ENCODE results near the gene GPR137. TPM values are rescaled to one million over a fixed set of nuclear protein-coding genes. Genes with fewer than 3 reads are reported as not detected.

The GPR137 gene
- polyA plus RNA-seq, 2 of the 4 experiments (the other 2 are of a cell fraction), result 11.0 to 37.4 TPM

- TF ChIP-seq BCL3 (IDR thresholded peaks at IDR 0.05) (0 out of 3 replicates have a peak, but pooled peaks have one; percentile 10), REST (IDR thresholded peaks at IDR 0.05) (no peak), POLR2A (IDR thresholded peaks at IDR 0.05; ENCODE audit: low read length) (no peak), POLR2AphosphoS2 (conservative IDR thresholded peaks at IDR 0.05; ENCODE audit: low read length) (no peak), NR3C1 (IDR thresholded peaks at IDR 0.05) (no peak)
These were observed 495 bp downstream of the GPR137 start (continued) for GRCh38 chr11:64285885-64286800.

GRCh38 chr11:64286801-64287159, 1.1 kb downstream of the GPR137 start:
- H3K4me3 ChIP-seq, result no peak overlapping the region
- DNase-seq (ENCODE audit: low read depth in 1 of 2, low spot score in 1 of 2) (no peak), FAIRE-seq (no peak), ATAC-seq (no peak)
- CTCF ChIA-PET, result interaction anchor here (0.6 to 20.5 kb wide), 9 partner anchors 8 to 109 kb away, joined by 3 to 448 read pairs (median 3); partner anchors contain the start of genes CATSPERZ, ESRRA and STIP1
- no peaks in the 10 kb centered on the region for H3K9me3 ChIP-seq
- H3K27ac ChIP-seq, result peak overlapping the region in 1 of 2 experiments; percentile 98; a peak in 1 of 6 replicates
- H3K4me1 ChIP-seq, result peaks cover 17% of the 10 kb centered on the region; the same call in 1 of the 3 replicates
- POLR2A ChIA-PET, result interaction anchor here (5.8 kb wide), 1 partner anchor 17 kb away, joined by 49 read pairs; no protein-coding TSS in a partner anchor
- H3K4me2 ChIP-seq, result peak overlapping the region; percentile 86
- 93% methylated on average over 7 of the region's 9 CpGs for WGBS (ENCODE audit: missing lambda C conversion rate)
- no peak for TF ChIP-seq NPAS2 (CRISPR knock-in tag; IDR thresholded peaks at IDR 0.05; ENCODE audit: borderline replicate concordance)
- TF ChIP-seq CBX8 (IDR thresholded peaks at IDR 0.05), result no peak
- TF ChIP-seq CBX2 (IDR thresholded peaks at IDR 0.05; ENCODE audit: borderline replicate concordance, low read depth), result no peak

- ChIA-PET CTCF (interaction anchor here (0.8 to 20.5 kb wide), 5 partner anchors 10 to 67 kb away, joined by 3 to 448 read pairs (median 5); partner anchors contain the start of genes CATSPERZ and ESRRA), POLR2A (interaction anchor here (5.8 kb wide), 1 partner anchor 18 kb away, joined by 49 read pairs; no protein-coding TSS in a partner anchor)
- no peak for TF ChIP-seq HDAC2 (IDR thresholded peaks at IDR 0.05)
- no peak for TF ChIP-seq USF2 (IDR thresholded peaks at IDR 0.05)
- TF ChIP-seq BHLHE40 (IDR thresholded peaks at IDR 0.05; ENCODE audit: low read depth, low read length), result no peak
- FAIRE-seq (no peak), DNase-seq (ENCODE audit: low read depth in 1 of 2, low spot score in 1 of 2) (no peak), ATAC-seq (no peak)
- H3K4me1 ChIP-seq, result peaks cover 17% of the 10 kb centered on the region; the same call in 1 of the 3 replicates
- WGBS (ENCODE audit: missing lambda C conversion rate), result 95% methylated on average over 26 of the region's 33 CpGs
- H3K9me3 ChIP-seq, result no peaks in the 10 kb centered on the region
- H3K4me3 ChIP-seq, result no peak overlapping the region
- H3K4me2 ChIP-seq, result no peak overlapping the region
- no peak overlapping the region for H3K27ac ChIP-seq
These were observed 2.2 kb downstream of the GPR137 start for GRCh38 chr11:64287676-64288352.

GRCh38 chr11:64288353-64288750, 2.7 kb downstream of the GPR137 start:
- Histone ChIP-seq H3K27ac (no peak overlapping the region), H3K4me2 (no peak overlapping the region), H3K4me3 (no peak overlapping the region), H3K9me3 (no peaks in the 10 kb centered on the region), H3K4me1 (peaks cover 15% of the 10 kb centered on the region; the same call in 1 of the 3 replicates)
- no peak for ATAC-seq
- no peak for FAIRE-seq
- no peak for TF ChIP-seq FOXS1 (CRISPR knock-in tag; IDR thresholded peaks at IDR 0.05)
- TF ChIP-seq SMC3 (IDR thresholded peaks at IDR 0.05), result no peak
- TF ChIP-seq ZC3H11A (IDR thresholded peaks at IDR 0.05), result no peak
- TF ChIP-seq HES2 (IDR thresholded peaks at IDR 0.05), result no peak
- no peak for TF ChIP-seq MYC (IDR thresholded peaks at IDR 0.05; ENCODE audit: borderline replicate concordance, low read length)
- TF ChIP-seq POLR2AphosphoS2 (conservative IDR thresholded peaks at IDR 0.05; ENCODE audit: low read length), result no peak
- ChIA-PET POLR2A (no interaction called here), CTCF (interaction anchor here (0.5 to 20.5 kb wide), 5 partner anchors 12 to 439 kb away, joined by 3 to 448 read pairs (median 5); partner anchors contain the start of genes CATSPERZ and ESRRA)
- WGBS (ENCODE audit: missing lambda C conversion rate), result 86% methylated on average over 7 of the region's 9 CpGs
- DNase-seq (ENCODE audit: low read depth in 1 of 2, low spot score in 1 of 2), result no peak

All from A549 (cell line).